Parathyroid adenoma (tissue), 2 donors: ENCODE measurements around the gene DOP1A.

ENCODE experiments used
- H2AFZ ChIP-seq: fragments of 300-600 bp; sonication (generic); one replicate; pipeline ENCODE4 v1.7.0; 2017; ENCODE audit warnings: antibody characterized with exemption, mild to moderate bottlenecking
- H3K27ac ChIP-seq: fragments of 300-600 bp; sonication (generic); one replicate; pipeline ENCODE4 v1.7.0; 2017
- H3K27me3 ChIP-seq: fragments of 300-600 bp; sonication (generic); one replicate; pipeline ENCODE4 v1.7.0; 2017; ENCODE audit warnings: low read length; ENCODE audit not compliant: control insufficient read depth, insufficient read depth
- H3K36me3 ChIP-seq: fragments of 300-600 bp; sonication (generic); one replicate; pipeline ENCODE4 v1.7.0; 2017; ENCODE audit warnings: low read length; ENCODE audit not compliant: control insufficient read depth, insufficient read depth
- H3K4me1 ChIP-seq: fragments of 300-600 bp; sonication (generic); one replicate; pipeline ENCODE4 v1.7.0; 2017; ENCODE audit warnings: control low read depth
- H3K4me2 ChIP-seq: fragments of 300-600 bp; sonication (generic); one replicate; pipeline ENCODE4 v1.7.0; 2017; ENCODE audit warnings: low read length
- H3K4me3 ChIP-seq: fragments of 300-600 bp; sonication (generic); one replicate; pipeline ENCODE4 v1.7.0; 2017; ENCODE audit warnings: low read depth, low read length
- H3K79me2 ChIP-seq: fragments of 300-600 bp; sonication (generic); one replicate; pipeline ENCODE4 v1.7.0; 2017; ENCODE audit warnings: control low read depth
- H3K9ac ChIP-seq: fragments of 300-600 bp; sonication (generic); one replicate; pipeline ENCODE4 v1.7.0; 2017; ENCODE audit warnings: mild to moderate bottlenecking
- H3K9me3 ChIP-seq: fragments of 300-600 bp; sonication (generic); one replicate; pipeline ENCODE4 v1.7.0; 2017; ENCODE audit warnings: low read length; ENCODE audit not compliant: control insufficient read depth
- TF ChIP-seq, protein P1 (sequence below): fragments of 300-600 bp; sonication (generic); IDR thresholded peaks from one replicate; pipeline ENCODE4 v1.7.0; 2017; ENCODE audit warnings: antibody characterized with exemption, mild to moderate bottlenecking
- donor health status: primary hyperparathyroidism.

The DOP1A gene

GRCh38 chr6:83096791-83097190 is 29.3 kb downstream of the DOP1A start:
- H3K9me3 ChIP-seq: no peaks in the 10 kb centered on the region
- no peak overlapping the region for H3K9ac ChIP-seq
- no peak overlapping the region for H3K4me2 ChIP-seq
- no peak overlapping the region for H3K4me3 ChIP-seq
- TF ChIP-seq, protein P1, sequence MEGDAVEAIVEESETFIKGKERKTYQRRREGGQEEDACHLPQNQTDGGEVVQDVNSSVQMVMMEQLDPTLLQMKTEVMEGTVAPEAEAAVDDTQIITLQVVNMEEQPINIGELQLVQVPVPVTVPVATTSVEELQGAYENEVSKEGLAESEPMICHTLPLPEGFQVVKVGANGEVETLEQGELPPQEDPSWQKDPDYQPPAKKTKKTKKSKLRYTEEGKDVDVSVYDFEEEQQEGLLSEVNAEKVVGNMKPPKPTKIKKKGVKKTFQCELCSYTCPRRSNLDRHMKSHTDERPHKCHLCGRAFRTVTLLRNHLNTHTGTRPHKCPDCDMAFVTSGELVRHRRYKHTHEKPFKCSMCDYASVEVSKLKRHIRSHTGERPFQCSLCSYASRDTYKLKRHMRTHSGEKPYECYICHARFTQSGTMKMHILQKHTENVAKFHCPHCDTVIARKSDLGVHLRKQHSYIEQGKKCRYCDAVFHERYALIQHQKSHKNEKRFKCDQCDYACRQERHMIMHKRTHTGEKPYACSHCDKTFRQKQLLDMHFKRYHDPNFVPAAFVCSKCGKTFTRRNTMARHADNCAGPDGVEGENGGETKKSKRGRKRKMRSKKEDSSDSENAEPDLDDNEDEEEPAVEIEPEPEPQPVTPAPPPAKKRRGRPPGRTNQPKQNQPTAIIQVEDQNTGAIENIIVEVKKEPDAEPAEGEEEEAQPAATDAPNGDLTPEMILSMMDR: no peak
- H3K4me1 ChIP-seq: peaks cover 6% of the 10 kb centered on the region
- no peaks in the 10 kb centered on the region for H3K27me3 ChIP-seq
- H3K79me2 ChIP-seq: peaks cover 8% of the 10 kb centered on the region
- H2AFZ ChIP-seq: no peak overlapping the region
- H3K36me3 ChIP-seq: no peaks in the 10 kb centered on the region
- no peak overlapping the region for H3K27ac ChIP-seq

DNA sequence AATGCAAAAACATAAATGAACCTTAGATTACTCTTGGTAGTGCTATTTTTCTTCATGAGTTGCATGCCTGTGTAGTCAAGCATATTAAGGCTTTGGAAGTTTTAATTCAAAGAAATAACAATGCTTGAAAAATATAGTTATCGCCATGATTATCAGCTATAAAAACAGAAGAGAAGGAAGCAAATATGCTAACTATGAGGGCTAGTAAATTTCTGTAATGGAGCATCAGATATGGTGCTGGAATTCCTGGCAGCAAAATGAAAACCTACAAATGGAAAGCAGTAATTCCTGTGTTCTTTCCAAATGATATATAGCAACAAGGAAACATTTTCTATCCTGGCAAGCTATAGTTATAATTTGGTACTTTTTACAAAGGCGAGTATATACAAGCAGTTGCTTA is 29.7 kb downstream of the DOP1A start:
- TF ChIP-seq, protein P1: no peak
- peaks cover 6% of the 10 kb centered on the region for H3K4me1 ChIP-seq
- H3K4me3 ChIP-seq: no peak overlapping the region
- H3K27me3 ChIP-seq: no peaks in the 10 kb centered on the region
- H3K79me2 ChIP-seq: peaks cover 8% of the 10 kb centered on the region
- H2AFZ ChIP-seq: no peak overlapping the region
- no peak overlapping the region for H3K9ac ChIP-seq
- H3K9me3 ChIP-seq: no peaks in the 10 kb centered on the region
- H3K27ac ChIP-seq: no peak overlapping the region
- no peaks in the 10 kb centered on the region for H3K36me3 ChIP-seq
- H3K4me2 ChIP-seq: no peak overlapping the region

DNA sequence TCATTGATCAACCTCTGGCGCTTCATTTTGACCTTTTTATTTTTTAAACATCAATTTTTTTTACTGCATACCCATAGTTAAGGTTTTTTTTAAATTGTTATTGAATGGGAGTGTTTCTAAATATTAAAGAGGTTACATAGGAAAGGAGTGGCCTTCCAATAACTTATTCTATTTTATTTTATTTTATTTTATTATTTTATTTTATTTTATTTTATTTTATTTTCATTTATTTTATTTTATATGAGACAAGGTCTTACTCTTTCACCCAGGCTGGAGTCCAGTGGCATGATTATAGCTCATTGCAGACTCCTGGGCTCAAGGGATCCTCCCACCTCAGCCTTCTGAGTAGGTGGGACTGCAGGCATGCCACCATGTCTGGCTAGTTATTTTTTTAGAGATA is 30.2 kb downstream of the DOP1A start:
- no peak overlapping the region for H3K27ac ChIP-seq
- no peak overlapping the region for H3K4me3 ChIP-seq
- no peak overlapping the region for H3K4me2 ChIP-seq
- no peaks in the 10 kb centered on the region for H3K9me3 ChIP-seq
- no peak overlapping the region for H3K9ac ChIP-seq
- TF ChIP-seq, protein P1: no peak
- H3K36me3 ChIP-seq: no peaks in the 10 kb centered on the region
- peaks cover 6% of the 10 kb centered on the region for H3K4me1 ChIP-seq
- H3K27me3 ChIP-seq: no peaks in the 10 kb centered on the region
- no peak overlapping the region for H2AFZ ChIP-seq
- H3K79me2 ChIP-seq: peaks cover 8% of the 10 kb centered on the region

GRCh38 chr6:83098589-83098988 is 31.1 kb downstream of the DOP1A start:
- Histone ChIP-seq H3K27ac (no peak overlapping the region), H2AFZ (no peak overlapping the region), H3K79me2 (peaks cover 8% of the 10 kb centered on the region), H3K9ac (no peak overlapping the region), H3K4me3 (no peak overlapping the region), H3K4me2 (no peak overlapping the region), H3K4me1 (peaks cover 6% of the 10 kb centered on the region), H3K36me3 (no peaks in the 10 kb centered on the region), H3K27me3 (no peaks in the 10 kb centered on the region), H3K9me3 (no peaks in the 10 kb centered on the region)
- TF ChIP-seq, protein P1: no peak

- Histone ChIP-seq H3K9me3 (no peaks in the 10 kb centered on the region), H3K4me2 (no peak overlapping the region), H3K36me3 (no peaks in the 10 kb centered on the region)
These were observed 40.9 kb downstream of the DOP1A start for GRCh38 chr6:83108378-83108777.

More at GRCh38 chr6:83108378-83108777, 40.9 kb downstream of the DOP1A start:
- no peaks in the 10 kb centered on the region for H3K79me2 ChIP-seq
- no peak overlapping the region for H3K27ac ChIP-seq
- no peak overlapping the region for H3K4me3 ChIP-seq
- TF ChIP-seq, protein P1: no peak
- H3K27me3 ChIP-seq: no peaks in the 10 kb centered on the region
- H2AFZ ChIP-seq: no peak overlapping the region
- no peak overlapping the region for H3K9ac ChIP-seq
- no peaks in the 10 kb centered on the region for H3K4me1 ChIP-seq
